ENCODE results near the gene VASP. TPM values are rescaled to one million over a fixed set of nuclear protein-coding genes. Genes with fewer than 3 reads are reported as not detected.

VASP gene
- total and polyA plus RNA-seq, 2 of the 13 experiments (the other 11 are each of a cell fraction or from before 2014, with no cell fraction given) = 41.8 to 67.1 TPM

DNA sequence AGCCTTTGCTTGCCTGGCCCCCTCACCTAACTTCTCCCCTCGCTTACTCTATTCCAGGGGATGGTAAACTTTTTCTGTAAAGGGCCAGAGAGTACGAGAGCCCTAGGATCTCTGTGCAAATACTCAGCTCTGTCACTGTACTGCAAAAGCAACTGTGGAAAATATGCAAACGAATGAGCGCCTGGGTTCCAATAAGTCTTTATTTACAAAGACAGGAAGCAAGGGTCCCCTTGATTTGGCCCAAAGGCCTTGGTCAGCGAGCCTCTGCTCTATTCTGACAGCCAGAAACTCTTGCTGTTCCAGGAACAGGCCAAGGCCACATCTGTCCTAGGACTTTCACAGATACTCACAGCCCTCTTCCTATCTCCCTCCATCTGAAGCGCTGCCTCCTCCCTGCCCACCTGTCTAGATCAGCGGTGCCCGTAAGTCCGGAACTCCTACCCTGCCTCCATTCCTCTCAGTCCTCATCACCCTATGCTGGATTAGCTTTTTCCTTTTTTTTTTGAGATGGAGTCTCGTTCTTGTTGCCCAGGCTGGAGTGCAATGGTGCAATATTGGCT, 40.0 kb downstream of the VASP start:
- in situ Hi-C loops (cut with HindIII; ENCODE audit: extremely low pct_ligation_motif_present, low pct_unique_long_range_greater_than_20kb) (no loop called here), intact Hi-C loops (cut with micrococcal nuclease; ENCODE audit: unreplicated experiment) (no loop called here)
- Histone ChIP-seq H3K79me2 (ENCODE audit: insufficient read depth, low read length) (no peaks in the 10 kb centered on the region), H3K4me1 (ENCODE audit: insufficient read depth, low read length) (peaks cover 26% of the 10 kb centered on the region), H3K4me3 (replicated peaks in 1 of 3; ENCODE audit: insufficient read depth in 1 of 3, low read depth in 2 of 3, low read length in 3 of 3) (no peak overlapping the region), H3K9ac (ENCODE audit: insufficient read depth, low read depth, low read length) (0 out of 2 replicates have a peak overlapping the region, but pooled peaks have one; percentile 10), H3K9me3 (ENCODE audit: low read length) (no peaks in the 10 kb centered on the region), H3K36me3 (replicated peaks in 1 of 2; ENCODE audit: control insufficient read depth in 1 of 2, insufficient read depth in 2 of 2, low read length in 2 of 2) (no peaks in the 10 kb centered on the region), H3K27me3 (ENCODE audit: control insufficient read depth in 1 of 2, insufficient read depth in 2 of 2, low read length in 2 of 2) (no peaks in the 10 kb centered on the region), H3K27ac (ENCODE audit: extremely low read length, insufficient read depth, low read length) (peak overlapping the region; percentile 48), H4K20me1 (ENCODE audit: insufficient read depth, low read length) (no peaks in the 10 kb centered on the region), H3K4me2 (ENCODE audit: low read depth, low read length) (peak overlapping the region; percentile 41; the same call in 1 of the 2 replicates), H2AFZ (ENCODE audit: low read length) (no peak overlapping the region)
- ChIA-PET POLR2A (no interaction called here), CTCF (ENCODE audit: low intra/inter-chr PET ratio, low total read pairs) (no interaction called here)
- FAIRE-seq (no peak), DNase-seq (ENCODE audit: low spot score) (no peak), ATAC-seq (peak; percentile 64)
- no TSS peak for BruUV-seq (replicated peaks)
- 56% methylated on average over 9 of the region's 10 CpGs for WGBS (ENCODE audit: low lambda C conversion rate)
- TF ChIP-seq TBP (CRISPR knock-in tag; IDR thresholded peaks at IDR 0.05) (no peak), BCL3 (CRISPR knock-in tag; IDR thresholded peaks at IDR 0.05) (no peak), CBX2 (IDR thresholded peaks at IDR 0.05; ENCODE audit: low read depth, low read length) (no peak), CBX2 (CRISPR knock-in tag; IDR thresholded peaks at IDR 0.05; ENCODE audit: low read depth) (no peak), ZBTB4 (CRISPR knock-in tag; IDR thresholded peaks at IDR 0.05; ENCODE audit: borderline replicate concordance) (no peak), ZNF678 (CRISPR knock-in tag; IDR thresholded peaks at IDR 0.05) (no peak), WIZ (CRISPR knock-in tag; IDR thresholded peaks at IDR 0.05) (no peak), ZBTB40 (IDR thresholded peaks at IDR 0.05) (no peak), ZBTB40 (CRISPR knock-in tag; IDR thresholded peaks at IDR 0.05) (peak; percentile 96), NR2F2 (IDR thresholded peaks at IDR 0.05; ENCODE audit: borderline replicate concordance, low read depth) (no peak), HMG20A (CRISPR knock-in tag; IDR thresholded peaks at IDR 0.05; ENCODE audit: borderline replicate concordance) (no peak), KDM5A (IDR thresholded peaks at IDR 0.05; ENCODE audit: borderline replicate concordance, low read length) (no peak)
